Thyroid gland (tissue), 4 donors: ENCODE results near the gene TREX2. TPM values are rescaled to one million over a fixed set of nuclear protein-coding genes. Genes with fewer than 3 reads are reported as not detected.

Source experiments
- DNase-seq, 2 donors: peaks; one replicate each; pipeline ENCODE4 v3.0.0-alpha.2; 2019
- H3K27ac ChIP-seq, 3 donors: fragments of 200-600 bp; sonication (generic); 1 replicate in 2 of 3; 2 replicates in 1 of 3; pipeline ENCODE4 v1.5.1; 2016 to 2019; ENCODE audit warnings: mild to moderate bottlenecking in 1 of 3, moderate library complexity in 1 of 3
- H3K27me3 ChIP-seq: fragments of 200-600 bp; sonication (generic); one replicate; pipeline ENCODE4 v1.5.1; 2019
- H3K36me3 ChIP-seq, 2 donors: fragments of 200-600 bp; sonication (generic); one replicate each; pipeline ENCODE4 v1.5.1; 2016 to 2019
- H3K4me1 ChIP-seq, 2 donors: fragments of 200-600 bp; sonication (generic); one replicate each; pipeline ENCODE4 v1.5.1; 2017 to 2019
- H3K4me3 ChIP-seq, 3 donors: fragments of 200-600 bp; sonication (generic); replicated peaks in 1 of 3; 1 replicate in 2 of 3; 2 replicates in 1 of 3; pipeline ENCODE4 v1.5.1; 2016; ENCODE audit warnings: mild to moderate bottlenecking in 1 of 3
- H3K9me3 ChIP-seq: fragments of 200-600 bp; sonication (generic); one replicate; pipeline ENCODE4 v1.5.1; 2017
- POLR2A ChIP-seq, 2 donors: fragments of 450-650 bp; IDR thresholded peaks; one replicate each; pipeline ENCODE4 v1.6.1; 2017; ENCODE audit warnings: antibody characterized with exemption in 2 of 2, mild to moderate bottlenecking in 2 of 2, moderate library complexity in 1 of 2
- WGBS, 2 donors: methylation state at CpG; one replicate each; pipeline ENCODE4 v1.1.5; 2017; 5-methylcytosine and 5-hydroxymethylcytosine counted together
- intact Hi-C: fragments of 100-400 bp; cut with DNase I; formaldehyde crosslinking; loops from one replicate; pipeline ENCODE4 v1.15.1; 2023
- total RNA-seq, 4 donors: library from RNA; depleted of rRNA; stranded (reverse); fragments of >200 nt; gene quantifications; one replicate each; pipeline ENCODE4 v1.2.3, GENCODE V29; 2016
- TF ChIP-seq, protein P1 (sequence below), 6 experiments: fragments of 200-600 bp in 3 of 6; fragments of 450-650 bp in 3 of 6; sonication (generic) in 3 of 6; IDR thresholded peaks; one replicate each; pipeline ENCODE4 v1.5.1; 2016 to 2019; ENCODE audit warnings: antibody characterized with exemption in 6 of 6, mild to moderate bottlenecking in 2 of 6, inconsistent platforms in 1 of 6, moderate library complexity in 1 of 6

TREX2 gene
- total RNA-seq, 4 donors from 2014 or later: 0.40 to 8.9 (median 3.2) TPM; not detected in 1

DNA sequence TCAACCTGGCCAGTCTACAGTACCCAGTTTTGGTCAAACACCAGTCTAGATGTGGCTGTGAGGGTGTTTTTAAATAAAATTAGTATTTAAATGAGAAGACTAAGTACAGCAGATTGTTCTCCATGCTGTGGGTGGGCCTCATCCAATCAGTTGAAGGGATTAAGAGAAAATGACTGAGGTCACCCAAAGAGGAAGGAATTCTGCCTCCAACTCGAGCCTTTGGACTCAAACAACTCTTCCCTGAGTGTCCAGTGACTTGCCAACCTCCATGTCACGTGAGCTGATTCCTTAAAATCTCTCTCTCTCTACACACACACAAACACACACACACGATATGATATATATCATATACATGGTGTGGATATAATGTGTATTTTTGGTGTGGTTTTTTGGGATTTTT, 10.0 kb downstream of the TREX2 start:
- H3K27ac ChIP-seq: no peak overlapping the region
- peaks cover 0 to 4% of the 10 kb centered on the region in 2 donors for H3K4me1 ChIP-seq
- TF ChIP-seq POLR2A (IDR thresholded peaks at IDR 0.05): no peak
- TF ChIP-seq, protein P1, sequence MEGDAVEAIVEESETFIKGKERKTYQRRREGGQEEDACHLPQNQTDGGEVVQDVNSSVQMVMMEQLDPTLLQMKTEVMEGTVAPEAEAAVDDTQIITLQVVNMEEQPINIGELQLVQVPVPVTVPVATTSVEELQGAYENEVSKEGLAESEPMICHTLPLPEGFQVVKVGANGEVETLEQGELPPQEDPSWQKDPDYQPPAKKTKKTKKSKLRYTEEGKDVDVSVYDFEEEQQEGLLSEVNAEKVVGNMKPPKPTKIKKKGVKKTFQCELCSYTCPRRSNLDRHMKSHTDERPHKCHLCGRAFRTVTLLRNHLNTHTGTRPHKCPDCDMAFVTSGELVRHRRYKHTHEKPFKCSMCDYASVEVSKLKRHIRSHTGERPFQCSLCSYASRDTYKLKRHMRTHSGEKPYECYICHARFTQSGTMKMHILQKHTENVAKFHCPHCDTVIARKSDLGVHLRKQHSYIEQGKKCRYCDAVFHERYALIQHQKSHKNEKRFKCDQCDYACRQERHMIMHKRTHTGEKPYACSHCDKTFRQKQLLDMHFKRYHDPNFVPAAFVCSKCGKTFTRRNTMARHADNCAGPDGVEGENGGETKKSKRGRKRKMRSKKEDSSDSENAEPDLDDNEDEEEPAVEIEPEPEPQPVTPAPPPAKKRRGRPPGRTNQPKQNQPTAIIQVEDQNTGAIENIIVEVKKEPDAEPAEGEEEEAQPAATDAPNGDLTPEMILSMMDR (IDR thresholded peaks at IDR 0.05): no peak
- H3K27me3 ChIP-seq: no peaks in the 10 kb centered on the region
- 49 to 69% methylated on average over 3 of the region's 3 CpGs for WGBS, 2 donors
- DNase-seq: no peak
- intact Hi-C loops: no loop called here
- H3K4me3 ChIP-seq: no peak overlapping the region
- H3K36me3 ChIP-seq: no peaks in the 10 kb centered on the region
- H3K9me3 ChIP-seq: no peaks in the 10 kb centered on the region

- Histone ChIP-seq H3K27ac (peak overlapping the region in 2 of 3 donors; percentile 45 to 58), H3K9me3 (no peaks in the 10 kb centered on the region), H3K36me3 (no peaks in the 10 kb centered on the region), H3K27me3 (no peaks in the 10 kb centered on the region), H3K4me1 (peaks cover 0 to 4% of the 10 kb centered on the region in 2 donors), H3K4me3 (no peak overlapping the region)
- DNase-seq: peak; percentile 85
- 19 to 39% methylated on average over 4 to 5 of the region's 8 CpGs for WGBS, 2 donors
- intact Hi-C loops: no loop called here
- TF ChIP-seq, protein P1 (IDR thresholded peaks at IDR 0.05): no peak
- no peak for TF ChIP-seq POLR2A (IDR thresholded peaks at IDR 0.05)
Measured at GRCh38 chrX:153434801-153435200, 11.1 kb downstream of the TREX2 start.

- peak overlapping the region in 2 of 3 donors; percentile 45 to 58 for H3K27ac ChIP-seq
- H3K36me3 ChIP-seq: no peaks in the 10 kb centered on the region
- TF ChIP-seq POLR2A (IDR thresholded peaks at IDR 0.05): no peak
- TF ChIP-seq, protein P1 (IDR thresholded peaks at IDR 0.05): no peak
- no peak for DNase-seq
- H3K4me1 ChIP-seq: peaks cover 0 to 4% of the 10 kb centered on the region in 2 donors
- WGBS, 2 donors: 83 to 96% methylated on average over 1 to 11 of the region's 17 CpGs
- H3K27me3 ChIP-seq: no peaks in the 10 kb centered on the region
- H3K9me3 ChIP-seq: no peaks in the 10 kb centered on the region
- no peak overlapping the region for H3K4me3 ChIP-seq
- intact Hi-C loops: no loop called here
Measured at GRCh38 chrX:153433781-153434285, 12.0 kb downstream of the TREX2 start.

DNA sequence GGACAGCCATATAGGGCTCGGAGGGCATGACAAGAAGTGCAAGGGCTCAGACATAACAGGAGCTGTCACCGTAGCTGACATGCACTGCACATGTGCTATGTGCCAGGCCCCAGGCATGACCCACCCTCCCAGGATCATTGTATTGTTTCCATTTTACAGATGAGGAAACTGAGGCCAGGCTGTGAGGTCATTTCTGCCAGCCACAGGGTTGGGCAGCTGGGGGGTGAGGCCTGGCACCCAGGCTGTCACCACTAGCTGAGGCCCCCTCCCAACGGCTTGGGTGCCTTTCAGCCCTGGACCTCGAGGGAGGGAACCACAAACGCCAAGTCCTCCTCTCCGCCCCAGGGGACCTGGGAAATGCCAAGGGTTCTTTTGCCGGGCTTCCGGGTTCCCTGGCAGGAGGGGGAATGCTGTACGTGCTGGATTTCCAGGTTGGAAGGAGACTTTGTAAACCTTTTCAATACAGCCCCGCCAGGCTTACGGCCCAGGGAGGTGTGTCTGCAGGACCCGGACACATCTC, 12.6 kb downstream of the TREX2 start:
- 92 to 100% methylated on average over 2 of the region's 12 CpGs for WGBS, 2 donors
- DNase-seq: peak in 1 of 2 donors; percentile 49
- intact Hi-C loops: no loop called here

GRCh38 chrX:153430796-153431195, 15.1 kb downstream of the TREX2 start:
- no peaks in the 10 kb centered on the region for H3K27me3 ChIP-seq
- H3K4me3 ChIP-seq: no peak overlapping the region
- DNase-seq: no peak
- intact Hi-C loops: no loop called here
- H3K4me1 ChIP-seq: peaks cover 0 to 4% of the 10 kb centered on the region in 2 donors
- no peaks in the 10 kb centered on the region for H3K9me3 ChIP-seq
- TF ChIP-seq, protein P1 (IDR thresholded peaks at IDR 0.05): no peak
- TF ChIP-seq POLR2A (IDR thresholded peaks at IDR 0.05): no peak
- H3K27ac ChIP-seq: no peak overlapping the region
- no peaks in the 10 kb centered on the region for H3K36me3 ChIP-seq
- WGBS, 2 donors: 86 to 93% methylated on average over 6 of the region's 6 CpGs

More for the DNA sequence above, 12.6 kb downstream of the TREX2 start:
- Histone ChIP-seq H3K27me3 (no peaks in the 10 kb centered on the region), H3K4me1 (peaks cover 0 to 4% of the 10 kb centered on the region in 2 donors), H3K9me3 (no peaks in the 10 kb centered on the region), H3K27ac (no peak overlapping the region), H3K36me3 (no peaks in the 10 kb centered on the region), H3K4me3 (no peak overlapping the region)
- TF ChIP-seq, protein P1 (IDR thresholded peaks at IDR 0.05): no peak
- TF ChIP-seq POLR2A (IDR thresholded peaks at IDR 0.05): no peak
